Ovary (tissue), 3 donors: ENCODE results near the gene HPS5.

ENCODE experiments used
- CTCF ChIP-seq, 3 donors: fragments of 450-650 bp in 2 of 3; fragments of 200-600 bp in 1 of 3; IDR thresholded peaks; one replicate each; pipeline versions ENCODE4 v1.5.1 to v1.8.0; 2016 to 2022; ENCODE audit warnings: antibody characterized with exemption in 3 of 3, mild to moderate bottlenecking in 1 of 3
- POLR2A ChIP-seq: fragments of 450-650 bp; IDR thresholded peaks from one replicate; pipeline ENCODE4 v1.6.1; 2017; ENCODE audit warnings: antibody characterized with exemption, mild to moderate bottlenecking, moderate library complexity
- donor health status: DM: no; HTN: no; CAD: no.

DNA sequence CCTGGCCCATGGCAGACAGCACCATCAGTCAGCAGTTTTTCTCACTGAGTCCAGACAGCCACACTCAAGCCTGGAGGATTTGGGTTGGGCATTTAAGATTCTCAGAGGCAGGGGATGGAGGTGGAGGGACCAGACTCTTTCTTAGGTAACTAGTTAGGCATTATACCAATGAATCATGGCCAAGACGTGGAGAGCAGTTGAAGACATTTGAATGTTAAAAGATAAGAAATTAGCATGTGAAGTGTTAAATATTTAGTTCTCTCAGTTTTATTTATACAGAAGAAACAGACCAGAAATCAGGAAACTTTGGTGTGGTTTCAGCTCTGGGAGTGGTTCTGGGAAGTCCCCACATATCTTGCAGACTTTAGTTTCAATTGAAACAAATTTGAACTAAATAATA, 10.4 kb upstream of the HPS5 start:
- no peak for TF ChIP-seq CTCF (IDR thresholded peaks at IDR 0.05)
- TF ChIP-seq POLR2A, result no peak
